Measurements from ENCODE around the gene ENPP1.
"Not testable (repeated sequence)": the region's sequence is repeated elsewhere in the genome, so short reads cannot be mapped to it uniquely, and the experiment has no call there.

The ENPP1 gene

GRCh38 chr6:131885237-131885636, 77.4 kb downstream of the ENPP1 start:
- DNase-seq, result no peak

- no peak for DNase-seq
Observed at GRCh38 chr6:131886517-131886916, 78.7 kb downstream of the ENPP1 start.

- DNase-seq, result no peak
Observed at GRCh38 chr6:131890091-131890490, 82.3 kb downstream of the ENPP1 start.

- DNase-seq, result no peak
Observed at GRCh38 chr6:131893198-131893597, 85.4 kb downstream of the ENPP1 start.

GRCh38 chr6:131894493-131895424, 86.9 kb downstream of the ENPP1 start:
- no peak for DNase-seq

GRCh38 chr6:131897050-131897435, 89.2 kb downstream of the ENPP1 start:
- DNase-seq, result no peak

- DNase-seq, result no peak
Observed at GRCh38 chr6:131897621-131898020, 89.8 kb downstream of the ENPP1 start.

GRCh38 chr6:131898718-131899117, 90.9 kb downstream of the ENPP1 start:
- DNase-seq, result no peak

- DNase-seq, result no peak
Observed at GRCh38 chr6:131900231-131900630, 92.4 kb downstream of the ENPP1 start.

- DNase-seq, result not testable (repeated sequence)
Observed at GRCh38 chr6:131901326-131901873, 93.6 kb downstream of the ENPP1 start.

- not testable (repeated sequence) for DNase-seq
Observed at GRCh38 chr6:131903734-131904133, 95.9 kb downstream of the ENPP1 start.

GRCh38 chr6:131908787-131909186, 101.0 kb downstream of the ENPP1 start:
- not testable (repeated sequence) for DNase-seq

- peak; percentile 65 to 70 for DNase-seq
Observed at GRCh38 chr6:131909408-131910218, 101.8 kb downstream of the ENPP1 start.

- no peak for DNase-seq
Observed at GRCh38 chr6:131910219-131910589, 102.4 kb downstream of the ENPP1 start.

- DNase-seq, result no peak
Observed at GRCh38 chr6:131910956-131911355, 103.1 kb downstream of the ENPP1 start.

GRCh38 chr6:131911951-131912350, 104.1 kb downstream of the ENPP1 start:
- DNase-seq, result no peak

GRCh38 chr6:131914234-131914633, 106.4 kb downstream of the ENPP1 start:
- DNase-seq, result no peak

GRCh38 chr6:131914967-131915751, 107.3 kb downstream of the ENPP1 start:
- peak; percentile 19 to 29 for DNase-seq

GRCh38 chr6:131916091-131916796, 108.4 kb downstream of the ENPP1 start:
- not testable (repeated sequence) for DNase-seq

- no peak for DNase-seq
Observed at GRCh38 chr6:131916847-131917246, 109.0 kb downstream of the ENPP1 start.

GRCh38 chr6:131917318-131917717, 109.5 kb downstream of the ENPP1 start:
- DNase-seq, result no peak
